H1 (cell line): ENCODE data around the gene ZFP30. TPM values are rescaled to one million over a fixed set of nuclear protein-coding genes. Genes with fewer than 3 reads are reported as not detected.

Source experiments
- CTBP2 ChIP-seq: IDR thresholded peaks from 2 replicates; pipeline ENCODE4 v1.7.0; 2011; ENCODE audit warnings: borderline replicate concordance, mild to moderate bottlenecking, moderate library complexity, mixed read lengths, low read length; ENCODE audit not compliant: insufficient read depth, insufficient read length
- GTF2F1 ChIP-seq: IDR thresholded peaks from 2 replicates; pipeline ENCODE4 v1.6.1; 2012; ENCODE audit warnings: low read depth, low read length, improper control_type of control experiment, borderline replicate concordance
- NANOG ChIP-seq: IDR thresholded peaks from 2 replicates; pipeline ENCODE4 v1.6.1; 2011; ENCODE audit warnings: low read length, low read depth, mild to moderate bottlenecking, inconsistent platforms; ENCODE audit not compliant: insufficient read depth, poor library complexity, severe bottlenecking
- polyA plus RNA-seq, 7 experiments: library from polyadenylated mRNA; depleted of rRNA in 3 of 7; stranded (reverse) in 5 of 7; unstranded in 2 of 7; fragments of >200 nt in 5 of 7; fragments of 200-250 nt in 2 of 7; gene quantifications; 1 replicate in 5 of 7; 2 replicates in 1 of 7; 4 replicates in 1 of 7; pipeline versions ENCODE4 v1.2.1 to v1.2.3, GENCODE V29; 2011 to 2013; ENCODE audit warnings: missing spikeins in 2 of 7, mixed read lengths in 2 of 7
- total RNA-seq: library from RNA; stranded (reverse); fragmentation: NEBNext Ultra II Directional; extraction: Animal tissue kit (Norgen Biotek cat#: 25700); gene quantifications from 2 replicates; pipeline ENCODE4 v1.2.1, GENCODE V29; 2021

ZFP30 gene
- total and polyA plus RNA-seq, 2 of the 8 experiments (the other 6 are each of a cell fraction or from before 2014, with no cell fraction given) = 1.4 to 6.1 TPM

DNA sequence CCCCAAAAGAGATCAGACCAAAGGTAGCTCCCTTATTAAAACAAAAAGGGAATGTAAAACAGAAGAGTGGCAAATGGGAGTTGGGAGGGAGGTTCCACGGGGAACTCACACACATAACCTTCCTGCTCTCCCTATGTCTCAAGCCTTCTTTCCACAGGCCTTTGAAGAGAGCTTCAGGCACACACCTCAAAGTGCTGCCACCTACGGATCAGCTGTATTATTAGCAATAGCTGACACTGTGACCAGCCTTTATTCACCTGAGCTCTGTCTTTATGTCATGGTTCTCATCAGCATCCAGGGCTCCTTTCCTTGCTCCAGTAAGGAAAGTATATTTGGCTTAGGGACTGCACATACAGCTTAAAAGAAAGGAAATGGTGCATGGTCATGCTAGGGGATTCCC, 71.9 kb downstream of the ZFP30 start (continued):
- TF ChIP-seq CTBP2 (no peak), GTF2F1 (no peak), NANOG (no peak)
